GM23248 (cell line): ENCODE data around the gene ITGB1BP2. TPM values are rescaled to one million over a fixed set of nuclear protein-coding genes. Genes with fewer than 3 reads are reported as not detected.
"Not testable (repeated sequence)": the region's sequence is repeated elsewhere in the genome, so short reads cannot be mapped to it uniquely, and the experiment has no call there.

ENCODE experiments used
- DNase-seq: peaks from one replicate; pipeline ENCODE4 v3.0.0-alpha.2; 2015
- H2AFZ ChIP-seq: fragments of 200-600 bp; sonication (generic); 2 replicates; pipeline ENCODE4 v1.6.1; 2016; ENCODE audit warnings: antibody characterized with exemption
- H3F3A ChIP-seq: fragments of 200-600 bp; sonication (generic); 2 replicates; pipeline ENCODE4 v1.6.1; 2016; ENCODE audit warnings: mild to moderate bottlenecking, antibody characterized with exemption, mixed run types; ENCODE audit not compliant: insufficient read depth
- H3K27ac ChIP-seq: fragments of 200-600 bp; sonication (generic); 2 replicates; pipeline ENCODE4 v1.5.1; 2016; ENCODE audit warnings: mild to moderate bottlenecking
- H3K27me3 ChIP-seq: fragments of 200-600 bp; sonication (generic); replicated peaks from 2 replicates; pipeline ENCODE4 v1.6.1; 2016; ENCODE audit warnings: mild to moderate bottlenecking; ENCODE audit not compliant: insufficient read depth
- H3K36me3 ChIP-seq: fragments of 200-600 bp; sonication (generic); 2 replicates; pipeline ENCODE4 v1.6.1; 2016; ENCODE audit warnings: low read depth, mild to moderate bottlenecking
- H3K4me1 ChIP-seq: fragments of 200-600 bp; sonication (generic); 2 replicates; pipeline ENCODE4 v1.6.1; 2016; ENCODE audit warnings: mild to moderate bottlenecking; ENCODE audit not compliant: insufficient read depth
- H3K4me2 ChIP-seq: fragments of 200-600 bp; sonication (generic); one replicate; pipeline ENCODE4 v1.6.1; 2016; ENCODE audit warnings: mild to moderate bottlenecking; ENCODE audit not compliant: unreplicated experiment
- H3K4me3 ChIP-seq: fragments of 200-600 bp; sonication (generic); 2 replicates; pipeline ENCODE4 v1.5.1; 2016; ENCODE audit warnings: mild to moderate bottlenecking
- H3K79me2 ChIP-seq: fragments of 200-600 bp; sonication (generic); 2 replicates; pipeline ENCODE4 v1.6.1; 2016; ENCODE audit warnings: mild to moderate bottlenecking; ENCODE audit not compliant: insufficient read depth
- H3K9ac ChIP-seq: fragments of 200-600 bp; sonication (generic); 2 replicates; pipeline ENCODE4 v1.6.1; 2016; ENCODE audit warnings: mild to moderate bottlenecking
- H3K9me2 ChIP-seq: fragments of 200-600 bp; sonication (generic); 2 replicates; pipeline ENCODE4 v1.6.1; 2016; ENCODE audit warnings: mixed run types, mild to moderate bottlenecking, moderate library complexity; ENCODE audit not compliant: insufficient read depth
- H3K9me3 ChIP-seq: fragments of 200-600 bp; sonication (generic); one replicate; pipeline ENCODE4 v1.6.1; 2017; ENCODE audit warnings: low read depth
- H4K20me1 ChIP-seq: fragments of 200-600 bp; sonication (generic); 2 replicates; pipeline ENCODE4 v1.6.0; 2016; ENCODE audit not compliant: insufficient read depth
- EZH2 ChIP-seq: fragments of 200-600 bp; sonication (generic); IDR thresholded peaks from 2 replicates; pipeline ENCODE4 v1.6.1; 2018; ENCODE audit warnings: antibody characterized with exemption, mild to moderate bottlenecking; ENCODE audit not compliant: insufficient read depth, poor library complexity, severe bottlenecking
- EZH2phosphoT487 ChIP-seq: fragments of 200-600 bp; sonication (generic); IDR thresholded peaks from 2 replicates; pipeline ENCODE4 v1.6.1; 2018; ENCODE audit warnings: antibody characterized with exemption, moderate library complexity, mild to moderate bottlenecking, low read depth; ENCODE audit not compliant: insufficient read depth
- WGBS, 2 experiments: methylation state at CpG; one replicate each; pipeline ENCODE4 v1.1.6; 2015 to 2017; ENCODE audit warnings: low lambda C conversion rate in 2 of 2, low coverage in 1 of 2; ENCODE audit errors: missing lambda C conversion rate in 2 of 2; 5-methylcytosine and 5-hydroxymethylcytosine counted together
- in situ Hi-C: fragments of 300-500 bp; cut with MboI; formaldehyde crosslinking; loops from 2 replicates; pipeline ENCODE4 v1.15.0; 2020
- polyA plus RNA-seq: library from polyadenylated mRNA; unstranded; fragments of >200 nt; fragmentation: Nextera tagmentation; extraction: Ambion mirVana; gene quantifications from 2 replicates; pipeline ENCODE4 v1.2.1, GENCODE V29; 2016
- total RNA-seq: library from RNA; depleted of rRNA; stranded (reverse); fragments of >200 nt; shearing (Covaris generic); gene quantifications from 2 replicates; pipeline ENCODE4 v1.2.3, GENCODE V29; 2014

The ITGB1BP2 gene
- total and polyA plus RNA-seq, 2 experiments from 2014 or later = 0.22 TPM; not detected in 1

- in situ Hi-C loops = no loop called here
- peak; percentile 57 for DNase-seq
- Histone ChIP-seq H3K9me3 (no peaks in the 10 kb centered on the region), H3K36me3 (peaks cover 42% of the 10 kb centered on the region), H3K79me2 (peaks cover 56% of the 10 kb centered on the region), H3K9me2 (no peaks in the 10 kb centered on the region), H2AFZ (no peak overlapping the region), H3K4me2 (peak overlapping the region; percentile 28), H3F3A (peaks cover 28% of the 10 kb centered on the region; the same call in 1 of the 2 replicates), H4K20me1 (no peaks in the 10 kb centered on the region), H3K4me3 (no peak overlapping the region), H3K27me3 (no peaks in the 10 kb centered on the region), H3K9ac (no peak overlapping the region), H3K4me1 (peaks cover 18% of the 10 kb centered on the region), H3K27ac (peak overlapping the region; percentile 48)
- no peak for TF ChIP-seq EZH2phosphoT487
- TF ChIP-seq EZH2 = no peak
- 69 to 73% methylated on average over 7 of the region's 7 CpGs for WGBS, 2 experiments
Measured at GRCh38 chrX:71292669-71293365, 8.7 kb upstream of the ITGB1BP2 start.

- Histone ChIP-seq H2AFZ (no peak overlapping the region), H3K9me2 (no peaks in the 10 kb centered on the region), H3K79me2 (peaks cover 16% of the 10 kb centered on the region; the same call in 1 of the 2 replicates), H3K4me1 (peaks cover 14% of the 10 kb centered on the region), H3F3A (peaks cover 16% of the 10 kb centered on the region; the same call in 1 of the 2 replicates), H3K27me3 (no peaks in the 10 kb centered on the region), H3K4me2 (no peak overlapping the region), H3K9ac (no peak overlapping the region), H3K27ac (no peak overlapping the region), H3K9me3 (no peaks in the 10 kb centered on the region), H3K36me3 (peaks cover 30% of the 10 kb centered on the region), H3K4me3 (no peak overlapping the region), H4K20me1 (no peaks in the 10 kb centered on the region)
- no peak for DNase-seq
- 84 to 89% methylated on average over 6 of the region's 6 CpGs for WGBS, 2 experiments
- in situ Hi-C loops = no loop called here
- TF ChIP-seq EZH2phosphoT487 (no peak), EZH2 (no peak)
Measured at GRCh38 chrX:71296806-71297205, 4.7 kb upstream of the ITGB1BP2 start.

GRCh38 chrX:71298119-71298518 is 3.4 kb upstream of the ITGB1BP2 start:
- TF ChIP-seq EZH2 (no peak), EZH2phosphoT487 (no peak)
- in situ Hi-C loops = no loop called here
- Histone ChIP-seq H3F3A (peaks cover 7% of the 10 kb centered on the region; the same call in 1 of the 2 replicates), H3K36me3 (peaks cover 30% of the 10 kb centered on the region), H3K9ac (no peak overlapping the region), H3K4me2 (no peak overlapping the region), H4K20me1 (no peaks in the 10 kb centered on the region), H3K27me3 (no peaks in the 10 kb centered on the region), H3K79me2 (peaks cover 11% of the 10 kb centered on the region; the same call in 1 of the 2 replicates), H3K4me1 (0 out of 2 replicates have a peak, but pooled peaks cover 8% of the 10 kb centered on the region), H3K9me3 (no peaks in the 10 kb centered on the region), H2AFZ (no peak overlapping the region), H3K9me2 (no peaks in the 10 kb centered on the region), H3K4me3 (no peak overlapping the region), H3K27ac (no peak overlapping the region)
- 98% methylated on average over 3 of the region's 3 CpGs for whole genome bisulfite sequencing, 2 experiments
- DNase-seq = no peak

GRCh38 chrX:71300064-71300463 is 1.5 kb upstream of the ITGB1BP2 start:
- H3F3A ChIP-seq, H3K27me3 ChIP-seq, H3K9me2 ChIP-seq, H3K9me3 ChIP-seq, H3K79me2 ChIP-seq, H3K27ac ChIP-seq, in situ Hi-C loops, H4K20me1 ChIP-seq, H3K9ac ChIP-seq, DNase-seq, H3K4me1 ChIP-seq, H3K4me2 ChIP-seq, H2AFZ ChIP-seq, H3K4me3 ChIP-seq: not testable (repeated sequence)
- WGBS, 2 experiments = 62 to 70% methylated on average over 7 of the region's 7 CpGs
- H3K36me3 ChIP-seq = peaks cover 27% of the 10 kb centered on the region

- H3K4me2 ChIP-seq, H3F3A ChIP-seq, H3K79me2 ChIP-seq, H3K4me3 ChIP-seq, H3K9me3 ChIP-seq, DNase-seq, H3K4me1 ChIP-seq, H3K9me2 ChIP-seq, H2AFZ ChIP-seq, H4K20me1 ChIP-seq, H3K27ac ChIP-seq, in situ Hi-C loops, H3K9ac ChIP-seq, H3K27me3 ChIP-seq: not testable (repeated sequence)
- 84 to 87% methylated on average over 6 to 7 of the region's 7 CpGs for WGBS, 2 experiments
- peaks cover 22% of the 10 kb centered on the region for H3K36me3 ChIP-seq
Measured at GRCh38 chrX:71300495-71300894, 1.1 kb upstream of the ITGB1BP2 start.
